Measurements from ENCODE around the gene MYZAP.

DNA sequence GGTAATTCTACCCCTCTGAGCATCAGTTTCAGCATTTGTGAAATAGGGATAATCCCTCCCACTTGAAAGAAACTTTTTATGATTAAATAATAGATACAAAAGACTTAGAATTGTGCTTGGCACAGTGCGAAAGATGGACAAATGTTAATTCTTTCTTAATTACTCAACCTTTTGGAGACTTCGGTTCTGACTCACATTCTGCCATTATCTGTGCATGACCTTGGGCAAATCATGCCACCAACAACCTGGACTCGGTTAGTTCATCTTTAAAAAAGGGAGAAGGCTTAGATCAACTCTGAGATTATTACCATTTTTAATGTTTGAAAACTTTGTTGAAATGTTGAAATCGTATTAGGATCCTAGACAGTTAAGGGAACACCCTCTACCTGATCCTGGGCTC, 74.2 kb downstream of the MYZAP start:
- TF ChIP-seq, protein P1, sequence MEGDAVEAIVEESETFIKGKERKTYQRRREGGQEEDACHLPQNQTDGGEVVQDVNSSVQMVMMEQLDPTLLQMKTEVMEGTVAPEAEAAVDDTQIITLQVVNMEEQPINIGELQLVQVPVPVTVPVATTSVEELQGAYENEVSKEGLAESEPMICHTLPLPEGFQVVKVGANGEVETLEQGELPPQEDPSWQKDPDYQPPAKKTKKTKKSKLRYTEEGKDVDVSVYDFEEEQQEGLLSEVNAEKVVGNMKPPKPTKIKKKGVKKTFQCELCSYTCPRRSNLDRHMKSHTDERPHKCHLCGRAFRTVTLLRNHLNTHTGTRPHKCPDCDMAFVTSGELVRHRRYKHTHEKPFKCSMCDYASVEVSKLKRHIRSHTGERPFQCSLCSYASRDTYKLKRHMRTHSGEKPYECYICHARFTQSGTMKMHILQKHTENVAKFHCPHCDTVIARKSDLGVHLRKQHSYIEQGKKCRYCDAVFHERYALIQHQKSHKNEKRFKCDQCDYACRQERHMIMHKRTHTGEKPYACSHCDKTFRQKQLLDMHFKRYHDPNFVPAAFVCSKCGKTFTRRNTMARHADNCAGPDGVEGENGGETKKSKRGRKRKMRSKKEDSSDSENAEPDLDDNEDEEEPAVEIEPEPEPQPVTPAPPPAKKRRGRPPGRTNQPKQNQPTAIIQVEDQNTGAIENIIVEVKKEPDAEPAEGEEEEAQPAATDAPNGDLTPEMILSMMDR (IDR thresholded peaks at IDR 0.05; ENCODE audit: insufficient read depth, low read length) = no peak
- TF ChIP-seq, protein P2, sequence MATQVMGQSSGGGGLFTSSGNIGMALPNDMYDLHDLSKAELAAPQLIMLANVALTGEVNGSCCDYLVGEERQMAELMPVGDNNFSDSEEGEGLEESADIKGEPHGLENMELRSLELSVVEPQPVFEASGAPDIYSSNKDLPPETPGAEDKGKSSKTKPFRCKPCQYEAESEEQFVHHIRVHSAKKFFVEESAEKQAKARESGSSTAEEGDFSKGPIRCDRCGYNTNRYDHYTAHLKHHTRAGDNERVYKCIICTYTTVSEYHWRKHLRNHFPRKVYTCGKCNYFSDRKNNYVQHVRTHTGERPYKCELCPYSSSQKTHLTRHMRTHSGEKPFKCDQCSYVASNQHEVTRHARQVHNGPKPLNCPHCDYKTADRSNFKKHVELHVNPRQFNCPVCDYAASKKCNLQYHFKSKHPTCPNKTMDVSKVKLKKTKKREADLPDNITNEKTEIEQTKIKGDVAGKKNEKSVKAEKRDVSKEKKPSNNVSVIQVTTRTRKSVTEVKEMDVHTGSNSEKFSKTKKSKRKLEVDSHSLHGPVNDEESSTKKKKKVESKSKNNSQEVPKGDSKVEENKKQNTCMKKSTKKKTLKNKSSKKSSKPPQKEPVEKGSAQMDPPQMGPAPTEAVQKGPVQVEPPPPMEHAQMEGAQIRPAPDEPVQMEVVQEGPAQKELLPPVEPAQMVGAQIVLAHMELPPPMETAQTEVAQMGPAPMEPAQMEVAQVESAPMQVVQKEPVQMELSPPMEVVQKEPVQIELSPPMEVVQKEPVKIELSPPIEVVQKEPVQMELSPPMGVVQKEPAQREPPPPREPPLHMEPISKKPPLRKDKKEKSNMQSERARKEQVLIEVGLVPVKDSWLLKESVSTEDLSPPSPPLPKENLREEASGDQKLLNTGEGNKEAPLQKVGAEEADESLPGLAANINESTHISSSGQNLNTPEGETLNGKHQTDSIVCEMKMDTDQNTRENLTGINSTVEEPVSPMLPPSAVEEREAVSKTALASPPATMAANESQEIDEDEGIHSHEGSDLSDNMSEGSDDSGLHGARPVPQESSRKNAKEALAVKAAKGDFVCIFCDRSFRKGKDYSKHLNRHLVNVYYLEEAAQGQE (IDR thresholded peaks at IDR 0.05; ENCODE audit: insufficient replicate concordance, low read depth) = no peak

Data from HL-60 (cell line).